Vagina (tissue), 2 donors: ENCODE measurements around the gene B4GALT6. TPM values are rescaled to one million over a fixed set of nuclear protein-coding genes. Genes with fewer than 3 reads are reported as not detected.

Source experiments
- DNase-seq, 2 donors: peaks; one replicate each; pipeline ENCODE4 v3.0.0-alpha.2; 2017; ENCODE audit errors: extremely low spot score in 2 of 2
- H3K27ac ChIP-seq: fragments of 200-600 bp; sonication (generic); one replicate; pipeline ENCODE4 v1.5.1; 2019
- H3K27me3 ChIP-seq: fragments of 200-600 bp; sonication (generic); one replicate; pipeline ENCODE4 v1.5.1; 2019
- H3K36me3 ChIP-seq, 2 donors: fragments of 200-600 bp; sonication (generic); one replicate each; pipeline ENCODE4 v1.5.1; 2017 to 2019
- H3K4me1 ChIP-seq: fragments of 200-600 bp; sonication (generic); one replicate; pipeline ENCODE4 v1.5.1; 2019
- H3K4me3 ChIP-seq, 2 donors: fragments of 200-600 bp; sonication (generic); 1 replicate in 1 of 2; 2 replicates in 1 of 2; pipeline ENCODE4 v1.5.1; 2016 to 2019
- H3K9me3 ChIP-seq: fragments of 200-600 bp; sonication (generic); one replicate; pipeline ENCODE4 v1.5.1; 2019
- CTCF ChIP-seq, 3 experiments: fragments of 450-650 bp in 2 of 3; fragments of 200-600 bp in 1 of 3; sonication (generic) in 1 of 3; IDR thresholded peaks; one replicate each; pipeline ENCODE4 v1.5.1; 2017 to 2019; ENCODE audit warnings: antibody characterized with exemption in 3 of 3, mild to moderate bottlenecking in 2 of 3, moderate library complexity in 2 of 3
- POLR2A ChIP-seq, 2 donors: fragments of 450-650 bp; IDR thresholded peaks; one replicate each; pipeline ENCODE4 v1.6.1; 2017; ENCODE audit warnings: antibody characterized with exemption in 2 of 2, mild to moderate bottlenecking in 2 of 2, moderate library complexity in 2 of 2
- POLR2AphosphoS5 ChIP-seq, 2 donors: sonication (generic); formaldehyde crosslinking; IDR thresholded peaks; one replicate each; pipeline ENCODE4 v1.9.0; 2017; ENCODE audit warnings: antibody characterized with exemption in 2 of 2, mild to moderate bottlenecking in 2 of 2, low read depth in 1 of 2; ENCODE audit not compliant: insufficient read depth in 1 of 2
- intact Hi-C: fragments of 100-400 bp; cut with DNase I; formaldehyde crosslinking; loops from one replicate; pipeline ENCODE4 v1.15.1; 2023
- total RNA-seq: library from RNA; depleted of rRNA; stranded (reverse); fragments of >200 nt; gene quantifications from one replicate; pipeline ENCODE4 v1.2.3, GENCODE V29; 2016

Gene B4GALT6
- total RNA-seq, 1 donor from 2014 or later = 2.5 TPM

- Histone ChIP-seq H3K4me1 (no peaks in the 10 kb centered on the region), H3K4me3 (no peak overlapping the region), H3K9me3 (no peaks in the 10 kb centered on the region), H3K27ac (no peak overlapping the region), H3K36me3 (no peaks in the 10 kb centered on the region), H3K27me3 (no peaks in the 10 kb centered on the region)
- TF ChIP-seq POLR2A (IDR thresholded peaks at IDR 0.05) = no peak
- no peak for TF ChIP-seq CTCF (IDR thresholded peaks at IDR 0.05)
- no peak for TF ChIP-seq POLR2AphosphoS5 (IDR thresholded peaks at IDR 0.05; ENCODE audit: insufficient read depth in 1 of 2, low read depth in 1 of 2)
- no peak for DNase-seq
- intact Hi-C loops = no loop called here
These were observed 34.2 kb downstream of the B4GALT6 start for GRCh38 chr18:31649978-31650719.

GRCh38 chr18:31649449-31649848 is 34.9 kb downstream of the B4GALT6 start:
- DNase-seq = no peak

GRCh38 chr18:31648966-31649429 is 35.4 kb downstream of the B4GALT6 start:
- TF ChIP-seq POLR2AphosphoS5 (IDR thresholded peaks at IDR 0.05; ENCODE audit: insufficient read depth in 1 of 2, low read depth in 1 of 2) = no peak
- no peak for TF ChIP-seq CTCF (IDR thresholded peaks at IDR 0.05)
- TF ChIP-seq POLR2A (IDR thresholded peaks at IDR 0.05) = no peak
- intact Hi-C loops = no loop called here
- H3K9me3 ChIP-seq = no peaks in the 10 kb centered on the region
- no peaks in the 10 kb centered on the region for H3K27me3 ChIP-seq
- no peak overlapping the region for H3K4me3 ChIP-seq
- H3K36me3 ChIP-seq = no peaks in the 10 kb centered on the region
- DNase-seq = no peak
- H3K27ac ChIP-seq = no peak overlapping the region
- no peaks in the 10 kb centered on the region for H3K4me1 ChIP-seq

More at GRCh38 chr18:31649449-31649848, 34.9 kb downstream of the B4GALT6 start:
- TF ChIP-seq POLR2A (IDR thresholded peaks at IDR 0.05) (no peak), POLR2AphosphoS5 (IDR thresholded peaks at IDR 0.05; ENCODE audit: insufficient read depth in 1 of 2, low read depth in 1 of 2) (no peak)
- intact Hi-C loops = no loop called here
- Histone ChIP-seq H3K9me3 (no peaks in the 10 kb centered on the region), H3K27me3 (no peaks in the 10 kb centered on the region), H3K27ac (no peak overlapping the region), H3K36me3 (no peaks in the 10 kb centered on the region), H3K4me1 (no peaks in the 10 kb centered on the region), H3K4me3 (no peak overlapping the region)

- Histone ChIP-seq H3K27ac (no peak overlapping the region), H3K4me1 (no peaks in the 10 kb centered on the region), H3K27me3 (no peaks in the 10 kb centered on the region), H3K36me3 (no peaks in the 10 kb centered on the region), H3K4me3 (no peak overlapping the region), H3K9me3 (no peaks in the 10 kb centered on the region)
- DNase-seq = no peak
- intact Hi-C loops = no loop called here
- TF ChIP-seq CTCF (IDR thresholded peaks at IDR 0.05) = no peak
- TF ChIP-seq POLR2AphosphoS5 (IDR thresholded peaks at IDR 0.05; ENCODE audit: insufficient read depth in 1 of 2, low read depth in 1 of 2) = no peak
- TF ChIP-seq POLR2A (IDR thresholded peaks at IDR 0.05) = no peak
These were observed 35.9 kb downstream of the B4GALT6 start for GRCh38 chr18:31648458-31648857.

GRCh38 chr18:31647127-31647753 is 37.1 kb downstream of the B4GALT6 start:
- intact Hi-C loops = no loop called here
- no peak for TF ChIP-seq POLR2AphosphoS5 (IDR thresholded peaks at IDR 0.05; ENCODE audit: insufficient read depth in 1 of 2, low read depth in 1 of 2)
- no peak overlapping the region for H3K27ac ChIP-seq

More at GRCh38 chr18:31647127-31647753, 37.1 kb downstream of the B4GALT6 start:
- no peak overlapping the region for H3K4me3 ChIP-seq
- no peaks in the 10 kb centered on the region for H3K9me3 ChIP-seq
- no peak for DNase-seq
- H3K4me1 ChIP-seq = no peaks in the 10 kb centered on the region
- no peaks in the 10 kb centered on the region for H3K27me3 ChIP-seq
- no peaks in the 10 kb centered on the region for H3K36me3 ChIP-seq
